ENCODE results near the gene GLE1.
A peak's percentile ranks its signal among the peaks of the same experiment; 100 is the strongest.

GLE1 gene

GRCh38 chr9:128546504-128546903, 42.0 kb downstream of the GLE1 start:
- H3K4me1 ChIP-seq (ENCODE audit: control insufficient read depth in 1 of 2, insufficient read depth in 2 of 2, low read length in 2 of 2), result no peaks in the 10 kb centered on the region
- H2BK120ac ChIP-seq (ENCODE audit: insufficient read depth, low read length, poor library complexity), result no peak overlapping the region

GRCh38 chr9:128548876-128549275, 44.4 kb downstream of the GLE1 start:
- no peaks in the 10 kb centered on the region for H3K27me3 ChIP-seq (ENCODE audit: insufficient read depth, low read length)
- no CpG with 5 or more reads among the region's 7 CpGs for WGBS (ENCODE audit: extremely low coverage, insufficient coverage, insufficient read length)
- no peak overlapping the region for H3K18ac ChIP-seq (ENCODE audit: low read length)
- no peaks in the 10 kb centered on the region for H3K36me3 ChIP-seq (ENCODE audit: control insufficient read depth in 1 of 2, insufficient read depth in 2 of 2, low read length in 2 of 2)
- H2BK120ac ChIP-seq (ENCODE audit: insufficient read depth, low read length, poor library complexity), result no peak overlapping the region
- no peak overlapping the region for H4K91ac ChIP-seq (ENCODE audit: low read depth, low read length)
- no peak for DNase-seq
- H3K9me3 ChIP-seq (ENCODE audit: insufficient read depth, low read depth, low read length), result no peaks in the 10 kb centered on the region
- no peak overlapping the region for H4K8ac ChIP-seq (ENCODE audit: low read depth, low read length)
- peaks cover 7% of the 10 kb centered on the region for H3K79me2 ChIP-seq (ENCODE audit: control insufficient read depth, insufficient read depth, low read length, poor library complexity)
- no peak overlapping the region for H3K27ac ChIP-seq (ENCODE audit: low read depth, low read length)
- no peak overlapping the region for H2AK5ac ChIP-seq (ENCODE audit: low read length)
- H2AFZ ChIP-seq (ENCODE audit: insufficient read depth, low read length, poor library complexity), result no peak overlapping the region
- H3K23ac ChIP-seq (ENCODE audit: low read length), result no peak overlapping the region
- no peak overlapping the region for H2BK12ac ChIP-seq (ENCODE audit: low read length)
- H2BK5ac ChIP-seq (ENCODE audit: low read depth, low read length, poor library complexity), result no peak overlapping the region
- no peak overlapping the region for H3K9ac ChIP-seq (ENCODE audit: low read length)
- H3K4me3 ChIP-seq (ENCODE audit: low read depth, low read length), result no peak overlapping the region
- no peak overlapping the region for H4K12ac ChIP-seq (ENCODE audit: low read depth, low read length)
- H3K79me1 ChIP-seq (ENCODE audit: low read length), result peaks cover 11% of the 10 kb centered on the region
- no peak overlapping the region for H3K14ac ChIP-seq (ENCODE audit: low read length)
- H3K4me2 ChIP-seq (ENCODE audit: low read length), result no peak overlapping the region
- H3K4ac ChIP-seq (ENCODE audit: low read depth, low read length), result no peak overlapping the region
- H3K4me1 ChIP-seq (ENCODE audit: control insufficient read depth in 1 of 2, insufficient read depth in 2 of 2, low read length in 2 of 2), result no peaks in the 10 kb centered on the region

More at GRCh38 chr9:128546504-128546903, 42.0 kb downstream of the GLE1 start:
- H3K27me3 ChIP-seq (ENCODE audit: insufficient read depth, low read length), result no peaks in the 10 kb centered on the region
- no peak overlapping the region for H2AK5ac ChIP-seq (ENCODE audit: low read length)
- no peak overlapping the region for H2BK12ac ChIP-seq (ENCODE audit: low read length)
- H3K9me3 ChIP-seq (ENCODE audit: insufficient read depth, low read depth, low read length), result no peaks in the 10 kb centered on the region
- no peak overlapping the region for H3K4me2 ChIP-seq (ENCODE audit: low read length)
- no peaks in the 10 kb centered on the region for H3K79me1 ChIP-seq (ENCODE audit: low read length)
- no peak overlapping the region for H3K18ac ChIP-seq (ENCODE audit: low read length)
- H4K91ac ChIP-seq (ENCODE audit: low read depth, low read length), result no peak overlapping the region
- DNase-seq, result no peak
- WGBS (ENCODE audit: extremely low coverage, insufficient coverage, insufficient read length), result no CpG with 5 or more reads among the region's 3 CpGs
- no peak overlapping the region for H4K12ac ChIP-seq (ENCODE audit: low read depth, low read length)
- peaks cover 1 to 10% of the 10 kb centered on the region in 2 experiments for H3K36me3 ChIP-seq (ENCODE audit: control insufficient read depth in 1 of 2, insufficient read depth in 2 of 2, low read length in 2 of 2)
- H2BK5ac ChIP-seq (ENCODE audit: low read depth, low read length, poor library complexity), result no peak overlapping the region
- no peak overlapping the region for H3K14ac ChIP-seq (ENCODE audit: low read length)
- H3K27ac ChIP-seq (ENCODE audit: low read depth, low read length), result no peak overlapping the region
- H3K4me3 ChIP-seq (ENCODE audit: low read depth, low read length), result no peak overlapping the region
- no peak overlapping the region for H4K8ac ChIP-seq (ENCODE audit: low read depth, low read length)
- H3K79me2 ChIP-seq (ENCODE audit: control insufficient read depth, insufficient read depth, low read length, poor library complexity), result no peaks in the 10 kb centered on the region
- no peak overlapping the region for H3K23ac ChIP-seq (ENCODE audit: low read length)
- H2AFZ ChIP-seq (ENCODE audit: insufficient read depth, low read length, poor library complexity), result no peak overlapping the region
- H3K9ac ChIP-seq (ENCODE audit: low read length), result no peak overlapping the region
- H3K4ac ChIP-seq (ENCODE audit: low read depth, low read length), result no peak overlapping the region

GRCh38 chr9:128550226-128550625, 45.7 kb downstream of the GLE1 start:
- Histone ChIP-seq H3K4me2 (ENCODE audit: low read length) (no peak overlapping the region), H4K8ac (ENCODE audit: low read depth, low read length) (no peak overlapping the region), H3K27me3 (ENCODE audit: insufficient read depth, low read length) (no peaks in the 10 kb centered on the region), H2BK5ac (ENCODE audit: low read depth, low read length, poor library complexity) (no peak overlapping the region), H3K79me2 (ENCODE audit: control insufficient read depth, insufficient read depth, low read length, poor library complexity) (peaks cover 7% of the 10 kb centered on the region), H3K9me3 (ENCODE audit: insufficient read depth, low read depth, low read length) (no peaks in the 10 kb centered on the region), H3K4me1 (ENCODE audit: control insufficient read depth in 1 of 2, insufficient read depth in 2 of 2, low read length in 2 of 2) (peaks cover 6 to 10% of the 10 kb centered on the region in 2 experiments), H3K79me1 (ENCODE audit: low read length) (peaks cover 12% of the 10 kb centered on the region), H2AK5ac (ENCODE audit: low read length) (no peak overlapping the region), H3K4me3 (ENCODE audit: low read depth, low read length) (no peak overlapping the region), H3K23ac (ENCODE audit: low read length) (no peak overlapping the region), H3K18ac (ENCODE audit: low read length) (no peak overlapping the region), H2BK120ac (ENCODE audit: insufficient read depth, low read length, poor library complexity) (no peak overlapping the region), H2BK12ac (ENCODE audit: low read length) (no peak overlapping the region), H3K4ac (ENCODE audit: low read depth, low read length) (no peak overlapping the region), H3K9ac (ENCODE audit: low read length) (no peak overlapping the region), H3K14ac (ENCODE audit: low read length) (no peak overlapping the region), H4K91ac (ENCODE audit: low read depth, low read length) (no peak overlapping the region), H3K27ac (ENCODE audit: low read depth, low read length) (no peak overlapping the region), H3K36me3 (ENCODE audit: control insufficient read depth in 1 of 2, insufficient read depth in 2 of 2, low read length in 2 of 2) (no peaks in the 10 kb centered on the region), H2AFZ (ENCODE audit: insufficient read depth, low read length, poor library complexity) (no peak overlapping the region), H4K12ac (ENCODE audit: low read depth, low read length) (no peak overlapping the region)
- no peak for DNase-seq
- no CpG with 5 or more reads among the region's 2 CpGs for WGBS (ENCODE audit: extremely low coverage, insufficient coverage, insufficient read length)

- Histone ChIP-seq H3K9ac (ENCODE audit: low read length) (no peak overlapping the region), H4K91ac (ENCODE audit: low read depth, low read length) (no peak overlapping the region), H3K79me2 (ENCODE audit: control insufficient read depth, insufficient read depth, low read length, poor library complexity) (peaks cover 7% of the 10 kb centered on the region), H3K4me2 (ENCODE audit: low read length) (no peak overlapping the region), H3K23ac (ENCODE audit: low read length) (no peak overlapping the region), H2BK5ac (ENCODE audit: low read depth, low read length, poor library complexity) (no peak overlapping the region), H2AFZ (ENCODE audit: insufficient read depth, low read length, poor library complexity) (no peak overlapping the region), H3K27me3 (ENCODE audit: insufficient read depth, low read length) (no peaks in the 10 kb centered on the region), H3K4me3 (ENCODE audit: low read depth, low read length) (no peak overlapping the region), H4K12ac (ENCODE audit: low read depth, low read length) (no peak overlapping the region), H3K79me1 (ENCODE audit: low read length) (peaks cover 12% of the 10 kb centered on the region), H2BK12ac (ENCODE audit: low read length) (no peak overlapping the region), H3K4me1 (ENCODE audit: control insufficient read depth in 1 of 2, insufficient read depth in 2 of 2, low read length in 2 of 2) (peaks cover 6 to 10% of the 10 kb centered on the region in 2 experiments), H2BK120ac (ENCODE audit: insufficient read depth, low read length, poor library complexity) (no peak overlapping the region), H3K18ac (ENCODE audit: low read length) (no peak overlapping the region), H2AK5ac (ENCODE audit: low read length) (no peak overlapping the region), H3K27ac (ENCODE audit: low read depth, low read length) (no peak overlapping the region), H3K14ac (ENCODE audit: low read length) (no peak overlapping the region), H3K9me3 (ENCODE audit: insufficient read depth, low read depth, low read length) (no peaks in the 10 kb centered on the region), H4K8ac (ENCODE audit: low read depth, low read length) (peak overlapping the region; percentile 23), H3K4ac (ENCODE audit: low read depth, low read length) (no peak overlapping the region), H3K36me3 (ENCODE audit: control insufficient read depth in 1 of 2, insufficient read depth in 2 of 2, low read length in 2 of 2) (no peaks in the 10 kb centered on the region)
- no peak for DNase-seq
- no CpG with 5 or more reads among the region's 11 CpGs for WGBS (ENCODE audit: extremely low coverage, insufficient coverage, insufficient read length)
Observed at GRCh38 chr9:128550770-128551656, 46.5 kb downstream of the GLE1 start.
